NCI-H446 (cell line): ENCODE results near the gene CRACR2A.
A peak's percentile ranks its signal among the peaks of the same experiment; 100 is the strongest.

ENCODE experiments used
- DNase-seq, 2 experiments: peaks; one replicate each; lab custom pipeline; 2025; lab: John Stamatoyannopoulos, UW

The CRACR2A gene

GRCh38 chr12:3723916-3724805 lies 28.7 kb downstream of the CRACR2A start:
- DNase-seq = no peak

GRCh38 chr12:3722368-3722767 lies 30.5 kb downstream of the CRACR2A start:
- DNase-seq = no peak

GRCh38 chr12:3720772-3721171 lies 32.1 kb downstream of the CRACR2A start:
- DNase-seq = no peak

- no peak for DNase-seq
Observed at GRCh38 chr12:3718100-3718499, 34.8 kb downstream of the CRACR2A start.

GRCh38 chr12:3717283-3717898 lies 35.5 kb downstream of the CRACR2A start:
- DNase-seq = no peak

- DNase-seq = no peak
Observed at GRCh38 chr12:3715999-3716398, 36.9 kb downstream of the CRACR2A start.

GRCh38 chr12:3713947-3714346 lies 39.0 kb downstream of the CRACR2A start:
- no peak for DNase-seq

- DNase-seq = no peak
Observed at GRCh38 chr12:3713483-3713882, 39.4 kb downstream of the CRACR2A start.

GRCh38 chr12:3712209-3712992 lies 40.5 kb downstream of the CRACR2A start:
- peak; percentile 15 to 33 for DNase-seq

- no peak for DNase-seq
Observed at GRCh38 chr12:3705354-3705675, 47.6 kb downstream of the CRACR2A start.

- DNase-seq = no peak
Observed at GRCh38 chr12:3704512-3705353, 48.2 kb downstream of the CRACR2A start.

- DNase-seq = no peak
Observed at GRCh38 chr12:3700861-3701260, 52.0 kb downstream of the CRACR2A start.

- DNase-seq = peak in 1 of 2 experiments; percentile 10
Observed at GRCh38 chr12:3698218-3698974, 54.5 kb downstream of the CRACR2A start.

- no peak for DNase-seq
Observed at GRCh38 chr12:3697311-3697870, 55.5 kb downstream of the CRACR2A start.

GRCh38 chr12:3694673-3695072 lies 58.2 kb downstream of the CRACR2A start:
- DNase-seq = no peak

GRCh38 chr12:3692616-3693365 lies 60.1 kb downstream of the CRACR2A start:
- no peak for DNase-seq

GRCh38 chr12:3686463-3686862 lies 66.4 kb downstream of the CRACR2A start:
- DNase-seq = no peak

- no peak for DNase-seq
Observed at GRCh38 chr12:3685830-3686229, 67.1 kb downstream of the CRACR2A start.

- no peak for DNase-seq
Observed at GRCh38 chr12:3684449-3685051, 68.4 kb downstream of the CRACR2A start.

GRCh38 chr12:3683670-3684069 lies 69.2 kb downstream of the CRACR2A start:
- no peak for DNase-seq
